ENCODE data around the gene SEMA5A.

SEMA5A gene

GRCh38 chr5:9373571-9373970 is 172.3 kb downstream of the SEMA5A start:
- no peak for DNase-seq (ENCODE audit: low read depth in 1 of 2, low spot score in 1 of 2)
- no peak overlapping the region for H3K4me3 ChIP-seq (replicated peaks; ENCODE audit: insufficient read depth, low read length)
- no peak for TF ChIP-seq POLR2AphosphoS5 (IDR thresholded peaks at IDR 0.05; ENCODE audit: low read depth)
- TF ChIP-seq SPI1 (IDR thresholded peaks at IDR 0.05; ENCODE audit: borderline replicate concordance, low read depth): no peak
- no peak for TF ChIP-seq GABPA (IDR thresholded peaks at IDR 0.05; ENCODE audit: low read depth)
- TF ChIP-seq REST (IDR thresholded peaks at IDR 0.05; ENCODE audit: insufficient replicate concordance, low read depth): no peak
- no peak for TF ChIP-seq CTCF (IDR thresholded peaks at IDR 0.05; ENCODE audit: insufficient read depth, low read length)

GRCh38 chr5:9370256-9370655 is 175.6 kb downstream of the SEMA5A start:
- Histone ChIP-seq H3K27ac (replicated peaks) (no peak overlapping the region), H3K27me3 (ENCODE audit: insufficient read depth, poor library complexity, severe bottlenecking) (no peaks in the 10 kb centered on the region), H3K4me3 (replicated peaks; ENCODE audit: insufficient read depth, low read length) (no peak overlapping the region)
- DNase-seq (ENCODE audit: low read depth in 1 of 2, low spot score in 1 of 2): no peak
- TF ChIP-seq POLR2AphosphoS5 (IDR thresholded peaks at IDR 0.05; ENCODE audit: low read depth) (no peak), REST (IDR thresholded peaks at IDR 0.05; ENCODE audit: insufficient replicate concordance, low read depth) (no peak), GABPA (IDR thresholded peaks at IDR 0.05; ENCODE audit: low read depth) (no peak), CTCF (IDR thresholded peaks at IDR 0.05; ENCODE audit: insufficient read depth, low read length) (no peak), SPI1 (IDR thresholded peaks at IDR 0.05; ENCODE audit: borderline replicate concordance, low read depth) (no peak)

More at GRCh38 chr5:9373571-9373970, 172.3 kb downstream of the SEMA5A start:
- H3K27me3 ChIP-seq (ENCODE audit: insufficient read depth, poor library complexity, severe bottlenecking): no peaks in the 10 kb centered on the region
- no peak overlapping the region for H3K27ac ChIP-seq (replicated peaks)

GRCh38 chr5:9365512-9365911 is 180.4 kb downstream of the SEMA5A start:
- Histone ChIP-seq H3K27me3 (ENCODE audit: insufficient read depth, poor library complexity, severe bottlenecking) (no peaks in the 10 kb centered on the region), H3K27ac (replicated peaks) (no peak overlapping the region), H3K4me3 (replicated peaks; ENCODE audit: insufficient read depth, low read length) (no peak overlapping the region)
- DNase-seq (ENCODE audit: low read depth in 1 of 2, low spot score in 1 of 2): no peak
- TF ChIP-seq CTCF (IDR thresholded peaks at IDR 0.05; ENCODE audit: insufficient read depth, low read length) (no peak), REST (IDR thresholded peaks at IDR 0.05; ENCODE audit: insufficient replicate concordance, low read depth) (no peak), SPI1 (IDR thresholded peaks at IDR 0.05; ENCODE audit: borderline replicate concordance, low read depth) (no peak), POLR2AphosphoS5 (IDR thresholded peaks at IDR 0.05; ENCODE audit: low read depth) (no peak), GABPA (IDR thresholded peaks at IDR 0.05; ENCODE audit: low read depth) (no peak)
